Measurements from ENCODE around the gene FBXO33.
"Not testable (repeated sequence)": the region's sequence is repeated elsewhere in the genome, so short reads cannot be mapped to it uniquely, and the experiment has no call there.

Gene FBXO33

GRCh38 chr14:39368261-39368959, 63.8 kb downstream of the FBXO33 start:
- DNase-seq, result no peak

GRCh38 chr14:39367387-39367751, 64.9 kb downstream of the FBXO33 start:
- no peak for DNase-seq

GRCh38 chr14:39366460-39367386, 65.5 kb downstream of the FBXO33 start:
- DNase-seq, result no peak

GRCh38 chr14:39365354-39365753, 66.9 kb downstream of the FBXO33 start:
- no peak for DNase-seq

- no peak for DNase-seq
Observed at GRCh38 chr14:39364509-39364908, 67.7 kb downstream of the FBXO33 start.

- not testable (repeated sequence) for DNase-seq
Observed at GRCh38 chr14:39361556-39361955, 70.7 kb downstream of the FBXO33 start.

- no peak for DNase-seq
Observed at GRCh38 chr14:39360316-39360715, 71.9 kb downstream of the FBXO33 start.

GRCh38 chr14:39359069-39359468, 73.2 kb downstream of the FBXO33 start:
- not testable (repeated sequence) for DNase-seq

GRCh38 chr14:39351708-39352107, 80.5 kb downstream of the FBXO33 start:
- no peak for DNase-seq

- no peak for DNase-seq
Observed at GRCh38 chr14:39350866-39351265, 81.4 kb downstream of the FBXO33 start.
